ENCODE data around the gene MAGEA1.

The MAGEA1 gene

DNA sequence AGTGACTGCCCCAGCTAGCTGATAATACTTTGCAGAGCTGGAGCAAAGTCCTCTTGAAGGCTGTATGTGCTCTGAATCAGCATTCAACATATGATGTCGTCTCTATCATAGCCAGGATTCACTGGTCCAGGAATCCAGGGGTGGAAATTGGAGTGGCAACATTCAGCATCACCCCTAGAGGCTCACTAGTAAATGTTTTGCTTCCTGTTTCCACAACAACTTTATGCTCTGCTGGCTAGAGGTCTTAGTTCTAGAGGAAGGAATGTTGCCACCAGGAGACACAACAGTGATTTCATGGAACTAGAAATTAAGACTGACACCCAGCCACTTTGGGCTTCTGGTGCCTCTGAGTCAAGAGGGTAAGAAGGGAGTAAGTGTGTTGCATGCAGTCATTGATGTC lies 11.3 kb downstream of the MAGEA1 start (continued):
- TF ChIP-seq ZBTB11 (tag by site-specific recombination; conservative IDR thresholded peaks at IDR 0.05; ENCODE audit: low read depth) (no peak), ZNF610 (tag by site-specific recombination; IDR thresholded peaks at IDR 0.05; ENCODE audit: borderline replicate concordance) (no peak), ZIC2 (tag by site-specific recombination; IDR thresholded peaks at IDR 0.05) (no peak), ZBTB17 (tag by site-specific recombination; IDR thresholded peaks at IDR 0.05) (no peak), ZNF202 (tag by site-specific recombination; IDR thresholded peaks at IDR 0.05; ENCODE audit: borderline replicate concordance) (no peak), SP3 (tag by site-specific recombination; IDR thresholded peaks at IDR 0.05) (no peak), ZNF558 (tag by site-specific recombination; IDR thresholded peaks at IDR 0.05) (no peak), ZNF223 (tag by site-specific recombination; IDR thresholded peaks at IDR 0.05) (no peak), ZBTB21 (tag by site-specific recombination; IDR thresholded peaks at IDR 0.05) (no peak), ZNF514 (tag by site-specific recombination; IDR thresholded peaks at IDR 0.05) (no peak), ZNF133 (tag by site-specific recombination; IDR thresholded peaks at IDR 0.05) (no peak), ZNF571 (tag by site-specific recombination; IDR thresholded peaks at IDR 0.05) (no peak), ZNF600 (tag by site-specific recombination; IDR thresholded peaks at IDR 0.05) (no peak), ZNF530 (tag by site-specific recombination; IDR thresholded peaks at IDR 0.05; ENCODE audit: low read depth) (no peak), ZNF157 (tag by site-specific recombination; IDR thresholded peaks at IDR 0.05) (no peak)

DNA sequence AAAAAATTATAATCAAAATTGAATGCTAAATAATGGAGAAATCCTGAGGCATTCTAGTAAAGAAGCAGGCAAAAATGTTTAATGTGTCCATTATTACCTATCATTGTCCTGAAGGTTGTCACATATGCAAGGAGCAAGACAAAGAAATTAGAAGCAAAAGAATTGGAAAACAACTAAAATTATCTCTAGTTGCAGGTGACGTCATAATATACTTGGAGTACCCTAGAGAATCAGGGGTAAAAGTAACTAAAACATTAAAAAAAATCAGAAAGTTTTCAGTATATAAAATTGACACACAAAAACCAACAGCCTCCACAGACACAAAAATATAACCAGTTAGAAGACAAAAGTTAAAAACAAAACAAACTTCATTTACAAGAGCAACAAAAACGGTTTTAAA lies 21.4 kb downstream of the MAGEA1 start:
- ChIA-PET POLR2A (no interaction called here), CTCF (no interaction called here)
- H3K36me3 ChIP-seq (ENCODE audit: control insufficient read depth in 2 of 2, insufficient read depth in 1 of 2, low read length in 2 of 2) = no peaks in the 10 kb centered on the region
- H3K9me3 ChIP-seq (ENCODE audit: control insufficient read depth, insufficient read depth, low read depth, low read length) = no peaks in the 10 kb centered on the region
- H3K4me3 ChIP-seq (ENCODE audit: low read depth, low read length) = no peak overlapping the region
- H3K27ac ChIP-seq (ENCODE audit: extremely low read depth, low read depth, low read length) = no peak overlapping the region
- H3K4me1 ChIP-seq (ENCODE audit: control insufficient read depth, insufficient read depth, low read length) = no peaks in the 10 kb centered on the region
- no peak for TF ChIP-seq ZBTB44 (tag by site-specific recombination; IDR thresholded peaks at IDR 0.05)
- TF ChIP-seq, protein P1, sequence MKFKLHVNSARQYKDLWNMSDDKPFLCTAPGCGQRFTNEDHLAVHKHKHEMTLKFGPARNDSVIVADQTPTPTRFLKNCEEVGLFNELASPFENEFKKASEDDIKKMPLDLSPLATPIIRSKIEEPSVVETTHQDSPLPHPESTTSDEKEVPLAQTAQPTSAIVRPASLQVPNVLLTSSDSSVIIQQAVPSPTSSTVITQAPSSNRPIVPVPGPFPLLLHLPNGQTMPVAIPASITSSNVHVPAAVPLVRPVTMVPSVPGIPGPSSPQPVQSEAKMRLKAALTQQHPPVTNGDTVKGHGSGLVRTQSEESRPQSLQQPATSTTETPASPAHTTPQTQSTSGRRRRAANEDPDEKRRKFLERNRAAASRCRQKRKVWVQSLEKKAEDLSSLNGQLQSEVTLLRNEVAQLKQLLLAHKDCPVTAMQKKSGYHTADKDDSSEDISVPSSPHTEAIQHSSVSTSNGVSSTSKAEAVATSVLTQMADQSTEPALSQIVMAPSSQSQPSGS (tag by site-specific recombination; IDR thresholded peaks at IDR 0.05; ENCODE audit: low read depth) = peak; percentile 55; the same call in 1 of the 2 replicates

- CTCF ChIA-PET = no interaction called here
- POLR2A ChIA-PET = no interaction called here
- Histone ChIP-seq H3K27ac (ENCODE audit: extremely low read depth, low read depth, low read length) (no peak overlapping the region), H3K4me3 (ENCODE audit: low read depth, low read length) (no peak overlapping the region), H3K36me3 (ENCODE audit: control insufficient read depth in 2 of 2, insufficient read depth in 1 of 2, low read length in 2 of 2) (no peaks in the 10 kb centered on the region), H3K9me3 (ENCODE audit: control insufficient read depth, insufficient read depth, low read depth, low read length) (no peaks in the 10 kb centered on the region), H3K4me1 (ENCODE audit: control insufficient read depth, insufficient read depth, low read length) (no peaks in the 10 kb centered on the region)
- TF ChIP-seq GLI4 (tag by site-specific recombination; IDR thresholded peaks at IDR 0.05) (no peak), ZNF157 (tag by site-specific recombination; IDR thresholded peaks at IDR 0.05) (no peak), ZNF585B (tag by site-specific recombination; IDR thresholded peaks at IDR 0.05) (no peak), ZNF510 (tag by site-specific recombination; IDR thresholded peaks at IDR 0.05; ENCODE audit: insufficient replicate concordance) (no peak), ZNF155 (tag by site-specific recombination; IDR thresholded peaks at IDR 0.05) (no peak), ZNF202 (tag by site-specific recombination; IDR thresholded peaks at IDR 0.05; ENCODE audit: borderline replicate concordance) (no peak)
- TF ChIP-seq, protein P2, sequence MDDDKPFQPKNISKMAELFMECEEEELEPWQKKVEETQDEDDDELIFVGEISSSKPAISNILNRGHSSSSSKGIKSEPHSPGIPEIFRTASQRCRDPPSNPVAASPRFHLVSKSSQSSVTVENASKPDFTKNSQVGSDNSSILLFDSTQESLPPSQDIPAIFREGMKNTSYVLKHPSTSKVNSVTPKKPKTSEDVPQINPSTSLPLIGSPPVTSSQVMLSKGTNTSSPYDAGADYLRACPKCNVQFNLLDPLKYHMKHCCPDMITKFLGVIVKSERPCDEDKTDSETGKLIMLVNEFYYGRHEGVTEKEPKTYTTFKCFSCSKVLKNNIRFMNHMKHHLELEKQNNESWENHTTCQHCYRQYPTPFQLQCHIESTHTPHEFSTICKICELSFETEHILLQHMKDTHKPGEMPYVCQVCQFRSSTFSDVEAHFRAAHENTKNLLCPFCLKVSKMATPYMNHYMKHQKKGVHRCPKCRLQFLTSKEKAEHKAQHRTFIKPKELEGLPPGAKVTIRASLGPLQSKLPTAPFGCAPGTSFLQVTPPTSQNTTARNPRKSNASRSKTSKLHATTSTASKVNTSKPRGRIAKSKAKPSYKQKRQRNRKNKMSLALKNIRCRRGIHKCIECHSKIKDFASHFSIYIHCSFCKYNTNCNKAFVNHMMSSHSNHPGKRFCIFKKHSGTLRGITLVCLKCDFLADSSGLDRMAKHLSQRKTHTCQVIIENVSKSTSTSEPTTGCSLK (tag by site-specific recombination; IDR thresholded peaks at IDR 0.05) = no peak
- TF ChIP-seq, protein P3, sequence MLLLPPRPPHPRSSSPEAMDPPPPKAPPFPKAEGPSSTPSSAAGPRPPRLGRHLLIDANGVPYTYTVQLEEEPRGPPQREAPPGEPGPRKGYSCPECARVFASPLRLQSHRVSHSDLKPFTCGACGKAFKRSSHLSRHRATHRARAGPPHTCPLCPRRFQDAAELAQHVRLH (tag by site-specific recombination; IDR thresholded peaks at IDR 0.05) = no peak
Observed at GRCh38 chrX:153206425-153207046, 27.5 kb downstream of the MAGEA1 start.

Measured in HEK293 (cell line).